ENCODE data around the gene UBAP1L.
"Not testable (repeated sequence)": the region's sequence is repeated elsewhere in the genome, so short reads cannot be mapped to it uniquely, and the experiment has no call there.

The UBAP1L gene

GRCh38 chr15:65100442-65100841, 14.6 kb downstream of the UBAP1L start:
- no peak for DNase-seq

GRCh38 chr15:65099801-65100200, 15.2 kb downstream of the UBAP1L start:
- not testable (repeated sequence) for DNase-seq

DNA sequence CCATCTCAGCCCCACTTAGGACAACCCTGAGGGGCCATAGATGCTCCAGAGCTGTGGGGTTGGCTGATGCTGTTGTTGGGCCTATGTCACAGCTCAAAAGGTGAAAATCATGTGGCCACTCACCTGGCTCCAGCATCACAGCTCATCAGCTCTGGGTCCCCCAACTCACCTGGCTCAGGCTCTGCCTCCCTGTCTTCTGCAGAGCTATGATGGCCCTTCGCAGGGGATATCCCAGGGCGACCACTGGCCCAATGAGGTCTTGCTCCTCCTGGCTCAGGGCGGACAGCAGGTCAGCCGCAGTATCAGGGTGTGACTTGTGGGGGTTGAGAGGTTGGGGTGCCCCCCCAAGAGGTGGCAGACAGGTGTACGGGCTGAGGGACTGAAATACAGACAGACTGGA, 15.7 kb downstream of the UBAP1L start:
- DNase-seq, result no peak

DNA sequence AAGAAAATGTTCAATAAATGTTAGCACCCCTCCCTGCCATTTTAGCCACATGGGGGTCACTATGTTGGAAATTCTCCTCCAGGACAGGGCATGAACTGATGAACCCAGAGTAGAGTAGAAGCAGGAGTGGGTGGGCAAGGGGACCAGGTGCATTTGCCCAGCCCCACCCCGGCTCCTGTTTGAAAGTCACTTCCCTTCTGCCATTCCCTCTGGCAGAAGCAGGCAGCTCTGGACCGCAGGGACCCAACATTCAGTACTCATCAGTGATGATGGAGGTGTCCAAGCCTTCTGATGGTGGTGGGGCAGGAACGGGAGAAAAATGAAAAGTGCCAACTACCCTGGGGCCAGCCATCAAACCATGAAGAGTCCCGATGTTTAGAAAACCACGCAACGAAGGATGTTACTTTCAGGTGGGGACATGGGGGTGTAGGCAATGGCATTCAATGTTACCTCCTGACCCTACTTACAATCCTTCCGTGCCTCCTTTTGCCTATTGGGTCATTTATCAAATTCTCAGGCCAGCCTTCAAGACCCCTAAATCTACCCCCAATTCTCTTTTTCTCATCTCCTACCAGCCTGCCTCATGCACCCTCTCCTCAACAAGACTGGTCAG, 17.2 kb downstream of the UBAP1L start:
- no peak for DNase-seq

- no peak for DNase-seq
These were observed 18.3 kb downstream of the UBAP1L start for GRCh38 chr15:65096481-65097385.

- no peak for DNase-seq
These were observed 19.3 kb downstream of the UBAP1L start for GRCh38 chr15:65095747-65096104.

DNA sequence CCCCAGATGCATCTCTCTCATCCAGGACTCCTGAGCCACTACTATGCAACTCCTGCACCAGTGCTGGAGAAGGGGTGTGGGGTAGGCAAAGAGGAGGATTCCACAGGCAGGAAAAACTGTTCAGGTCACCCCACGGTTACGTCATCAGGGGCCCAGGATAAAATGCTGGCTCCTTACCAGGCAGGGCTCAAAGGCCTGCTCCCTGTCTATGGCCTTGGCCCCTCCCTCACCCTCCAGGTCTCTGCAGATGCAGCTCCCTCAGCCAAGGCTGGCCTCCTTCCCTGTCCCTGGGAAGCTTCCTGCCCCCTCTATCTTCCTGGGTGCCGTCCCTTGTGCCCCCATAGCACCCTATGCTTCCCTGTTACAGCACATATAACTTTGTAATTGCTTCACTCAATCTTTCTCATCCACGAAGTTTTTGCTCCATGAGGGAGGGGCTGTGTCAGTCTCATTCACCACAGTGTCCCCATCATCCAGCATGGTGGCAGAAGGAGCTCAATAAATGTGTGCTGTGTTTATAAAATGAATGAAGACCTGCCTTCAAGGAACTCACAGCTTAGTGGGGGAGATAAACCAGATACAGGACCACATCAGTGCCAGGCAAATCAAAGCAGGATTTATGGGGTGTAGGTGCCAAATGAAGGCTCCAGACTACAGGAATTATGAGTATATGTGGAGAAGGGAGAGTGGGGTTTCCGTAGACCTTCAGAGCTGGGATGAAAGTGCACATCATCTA, 19.8 kb downstream of the UBAP1L start:
- no peak for DNase-seq

- peak in 12 of 51 donors; percentile 22 to 58 (median 32) for DNase-seq
These were observed 20.6 kb downstream of the UBAP1L start for GRCh38 chr15:65094294-65094995.

DNA sequence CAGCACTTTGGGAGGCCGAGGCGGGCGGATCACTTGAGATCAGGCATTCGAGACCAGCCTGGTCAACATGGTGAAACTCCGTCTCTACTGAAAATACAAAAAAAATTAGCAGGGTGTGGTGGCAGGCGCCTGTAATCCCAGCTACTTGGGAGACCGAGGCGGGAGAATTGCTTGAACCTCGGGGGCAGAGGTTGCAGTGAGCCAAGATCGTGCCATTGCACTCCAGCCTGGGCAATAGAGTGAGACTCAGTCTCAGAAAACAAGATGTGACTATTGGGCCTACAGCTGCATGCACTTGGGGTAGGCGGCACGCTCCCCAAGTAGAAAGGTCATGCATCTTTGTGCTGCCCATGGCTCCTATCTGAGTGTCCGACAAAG, 21.2 kb downstream of the UBAP1L start:
- not testable (repeated sequence) for DNase-seq

- DNase-seq, result peak in 2 of 51 donors; percentile 18 to 20
These were observed 21.8 kb downstream of the UBAP1L start for GRCh38 chr15:65092911-65093792.

DNA sequence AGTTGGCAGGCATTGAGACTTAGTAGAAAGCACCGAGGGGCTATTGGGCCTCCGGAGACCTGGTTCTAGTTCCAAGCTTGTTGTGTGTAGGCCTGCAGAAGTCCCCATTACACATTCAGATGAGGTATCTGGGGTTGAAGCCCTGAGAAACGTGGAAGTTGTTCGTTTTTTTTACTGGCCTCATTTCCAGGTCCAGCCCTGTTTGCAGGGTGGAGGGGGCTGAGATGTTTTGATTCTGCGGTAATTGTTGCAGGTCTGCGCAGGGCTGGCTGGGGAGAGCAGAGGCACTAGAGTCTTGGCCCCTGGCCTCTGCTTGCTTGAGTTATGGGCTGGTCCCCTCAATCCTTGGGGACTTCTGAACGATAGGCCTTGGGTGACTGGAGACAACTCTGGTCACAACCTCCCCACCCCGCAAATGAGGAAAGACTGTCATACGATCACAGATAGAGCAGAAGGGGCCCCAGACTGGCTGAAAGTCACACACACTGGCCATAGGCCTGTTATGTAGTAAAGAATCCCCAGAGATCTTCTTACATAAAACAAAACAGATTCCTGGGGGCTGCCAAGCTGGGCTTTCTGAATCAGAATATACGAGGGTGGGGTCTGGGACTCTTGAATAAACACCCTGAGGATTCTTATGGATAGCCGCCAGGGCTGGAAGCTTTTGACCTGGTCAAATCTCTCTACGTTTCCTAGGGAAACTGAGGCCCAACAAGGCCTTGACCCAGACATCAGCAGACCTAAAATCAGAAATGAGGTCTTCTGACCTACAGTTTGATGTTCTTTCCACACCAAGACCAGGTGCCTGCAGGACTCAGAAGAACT, 22.8 kb downstream of the UBAP1L start:
- DNase-seq, result no peak

- DNase-seq, result no peak
These were observed 25.7 kb downstream of the UBAP1L start for GRCh38 chr15:65089206-65089824.

DNA sequence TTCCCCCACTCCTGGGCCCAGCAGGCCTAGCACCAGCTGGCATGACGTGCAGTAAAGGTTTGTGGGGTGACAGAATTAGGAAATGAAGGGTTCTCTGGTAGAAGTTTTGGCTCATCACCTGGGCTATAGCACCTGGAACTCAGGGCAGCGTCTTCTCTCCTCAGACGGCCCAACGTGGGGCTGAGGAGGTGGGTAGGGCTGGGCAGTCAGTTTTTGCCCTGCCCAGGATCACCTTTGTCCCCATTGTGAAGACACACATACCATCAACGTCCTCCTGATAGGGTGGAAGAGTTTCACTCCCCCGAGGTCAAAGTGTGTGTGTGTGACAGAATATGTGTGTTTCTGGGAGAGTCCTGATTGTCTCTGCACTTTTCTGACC, 26.4 kb downstream of the UBAP1L start:
- no peak for DNase-seq

DNA sequence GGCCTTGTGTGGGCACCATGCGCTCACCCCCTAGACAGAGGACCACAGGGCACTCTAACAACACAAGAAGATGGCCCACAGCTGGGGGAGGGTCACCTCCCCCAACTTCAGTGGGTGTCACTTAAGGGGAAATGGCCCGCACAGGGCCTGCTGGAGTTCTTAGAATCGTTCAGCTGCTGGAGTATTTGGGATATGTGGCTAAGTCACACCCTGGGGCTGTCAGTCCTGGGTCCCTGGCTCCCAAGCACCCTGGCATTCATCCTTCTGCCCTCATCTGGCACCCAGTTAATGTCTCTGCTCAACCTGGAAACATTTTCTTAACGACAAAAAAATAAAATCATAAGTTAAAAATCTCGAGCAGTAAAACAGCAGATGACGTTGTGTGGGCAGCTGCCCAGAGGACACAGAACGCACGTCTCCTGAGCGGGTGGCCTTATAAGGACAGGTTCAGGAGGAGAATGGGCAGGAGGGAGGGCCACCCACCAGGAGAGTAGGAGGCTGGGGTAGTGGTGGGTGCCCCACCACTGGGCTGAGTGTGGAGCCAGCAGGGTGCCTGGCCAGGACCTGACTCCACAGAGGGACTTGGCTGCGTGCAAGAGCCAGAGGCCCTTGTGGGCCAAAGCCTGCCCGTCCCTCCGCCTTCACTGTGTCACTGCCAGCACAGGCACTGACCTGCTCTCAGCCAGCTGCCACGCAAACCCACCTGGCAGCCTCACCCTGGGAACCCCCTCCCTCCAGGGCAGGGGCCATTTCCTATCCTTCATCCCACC, 26.9 kb downstream of the UBAP1L start:
- peak in 13 of 51 donors; percentile 32 to 61 (median 48) for DNase-seq

- DNase-seq, result no peak
These were observed 27.6 kb downstream of the UBAP1L start for GRCh38 chr15:65087411-65087810.

- DNase-seq, result no peak
These were observed 28.3 kb downstream of the UBAP1L start for GRCh38 chr15:65086680-65087111.

GRCh38 chr15:65085990-65086679, 28.9 kb downstream of the UBAP1L start:
- DNase-seq, result peak in 2 of 51 donors; percentile 13 to 20
